DND-41 (cell line): ENCODE results near the gene DAG1.

Experiments
- EZH2 ChIP-seq: IDR thresholded peaks from 3 replicates; pipeline ENCODE4 v1.6.1; 2012; ENCODE audit warnings: borderline replicate concordance, low read depth, mild to moderate bottlenecking, moderate library complexity, low read length, inconsistent platforms; ENCODE audit not compliant: severe bottlenecking
- TF ChIP-seq, protein P1 (sequence below): IDR thresholded peaks from 2 replicates; pipeline ENCODE4 v1.5.1; 2012; ENCODE audit warnings: borderline replicate concordance, low read length, moderate library complexity, mild to moderate bottlenecking; ENCODE audit not compliant: poor library complexity, severe bottlenecking; ENCODE audit errors: extremely low read depth

DNA sequence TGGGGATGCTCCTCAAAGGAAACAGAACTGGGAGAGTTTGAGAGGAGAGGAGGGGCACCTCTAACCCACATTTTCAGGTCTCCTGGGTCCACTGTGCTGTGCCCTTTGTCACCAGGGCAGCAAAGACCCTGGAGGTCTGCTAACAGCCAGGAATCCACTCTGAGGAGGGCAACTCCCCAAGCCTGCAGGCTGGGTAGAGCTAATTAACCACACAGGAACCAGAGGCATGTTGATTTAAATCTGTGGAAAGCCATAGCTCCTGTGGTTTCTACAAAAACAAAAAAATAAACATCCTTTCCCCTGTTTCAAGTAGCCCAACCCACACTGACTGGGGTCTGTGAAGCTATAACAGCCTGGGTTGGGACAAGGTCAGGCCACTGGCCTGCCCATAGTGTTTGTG is 82.0 kb downstream of the DAG1 start:
- no peak for TF ChIP-seq EZH2
- TF ChIP-seq, protein P1, sequence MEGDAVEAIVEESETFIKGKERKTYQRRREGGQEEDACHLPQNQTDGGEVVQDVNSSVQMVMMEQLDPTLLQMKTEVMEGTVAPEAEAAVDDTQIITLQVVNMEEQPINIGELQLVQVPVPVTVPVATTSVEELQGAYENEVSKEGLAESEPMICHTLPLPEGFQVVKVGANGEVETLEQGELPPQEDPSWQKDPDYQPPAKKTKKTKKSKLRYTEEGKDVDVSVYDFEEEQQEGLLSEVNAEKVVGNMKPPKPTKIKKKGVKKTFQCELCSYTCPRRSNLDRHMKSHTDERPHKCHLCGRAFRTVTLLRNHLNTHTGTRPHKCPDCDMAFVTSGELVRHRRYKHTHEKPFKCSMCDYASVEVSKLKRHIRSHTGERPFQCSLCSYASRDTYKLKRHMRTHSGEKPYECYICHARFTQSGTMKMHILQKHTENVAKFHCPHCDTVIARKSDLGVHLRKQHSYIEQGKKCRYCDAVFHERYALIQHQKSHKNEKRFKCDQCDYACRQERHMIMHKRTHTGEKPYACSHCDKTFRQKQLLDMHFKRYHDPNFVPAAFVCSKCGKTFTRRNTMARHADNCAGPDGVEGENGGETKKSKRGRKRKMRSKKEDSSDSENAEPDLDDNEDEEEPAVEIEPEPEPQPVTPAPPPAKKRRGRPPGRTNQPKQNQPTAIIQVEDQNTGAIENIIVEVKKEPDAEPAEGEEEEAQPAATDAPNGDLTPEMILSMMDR, result no peak
